NCI-H460 (cell line): ENCODE data around the gene GSTA3. TPM values are rescaled to one million over a fixed set of nuclear protein-coding genes. Genes with fewer than 3 reads are reported as not detected.
"Not testable (repeated sequence)": the region's sequence is repeated elsewhere in the genome, so short reads cannot be mapped to it uniquely, and the experiment has no call there.

ENCODE experiments used
- DNase-seq: peaks from one replicate; pipeline ENCODE4 v3.0.0-alpha.2; 2016; ENCODE audit warnings: low read depth; ENCODE audit errors: extremely low read depth
- total RNA-seq: library from RNA; depleted of rRNA; stranded (reverse); fragments of >200 nt; shearing (Covaris generic); gene quantifications from 2 replicates; pipeline ENCODE4 v1.2.3, GENCODE V29; 2014; rRNA removed

The GSTA3 gene
- total RNA-seq, 1 experiment from 2014 or later: not detected

DNA sequence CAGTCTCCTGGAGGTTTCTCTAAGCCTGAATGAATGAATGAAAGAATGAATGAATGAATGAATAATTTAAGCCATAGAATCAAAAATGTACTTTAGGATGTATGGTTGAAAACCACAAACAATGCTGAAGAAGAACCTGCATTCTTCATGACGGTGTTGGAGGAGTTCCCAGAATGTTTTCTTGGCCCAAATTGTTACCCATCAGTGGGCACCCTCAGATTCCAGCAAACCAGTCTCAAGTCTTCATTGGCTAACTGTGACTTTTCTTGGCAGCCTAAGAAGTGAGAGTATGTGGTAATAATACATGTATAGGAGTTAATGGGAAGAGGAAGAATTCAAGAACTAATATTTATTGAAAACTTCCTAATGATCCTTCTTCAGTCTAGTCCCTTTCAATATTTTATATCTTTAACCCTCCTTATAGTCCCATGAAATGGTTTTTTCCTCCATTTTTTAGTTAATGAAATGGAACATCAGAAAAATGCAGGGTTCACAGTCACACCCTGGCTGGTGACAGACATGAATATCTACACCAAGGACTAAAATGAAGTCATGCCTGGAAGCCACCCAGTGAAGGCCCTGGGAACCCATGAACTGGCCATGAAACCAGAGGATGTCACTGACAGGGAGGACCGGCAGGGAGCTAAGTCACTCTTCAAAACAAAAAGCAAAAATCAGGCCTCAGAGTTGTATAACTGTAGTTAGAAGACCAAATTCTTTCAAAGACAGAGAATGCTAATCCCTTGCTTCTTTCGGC, 39.0 kb downstream of the GSTA3 start:
- DNase-seq: not testable (repeated sequence)

- DNase-seq: not testable (repeated sequence)
Measured at GRCh38 chr6:52868899-52869298, 40.6 kb downstream of the GSTA3 start.

GRCh38 chr6:52868240-52868639, 41.3 kb downstream of the GSTA3 start:
- DNase-seq: no peak

- not testable (repeated sequence) for DNase-seq
Measured at GRCh38 chr6:52861151-52861550, 48.3 kb downstream of the GSTA3 start.

- no peak for DNase-seq
Measured at GRCh38 chr6:52858416-52858815, 51.1 kb downstream of the GSTA3 start.

DNA sequence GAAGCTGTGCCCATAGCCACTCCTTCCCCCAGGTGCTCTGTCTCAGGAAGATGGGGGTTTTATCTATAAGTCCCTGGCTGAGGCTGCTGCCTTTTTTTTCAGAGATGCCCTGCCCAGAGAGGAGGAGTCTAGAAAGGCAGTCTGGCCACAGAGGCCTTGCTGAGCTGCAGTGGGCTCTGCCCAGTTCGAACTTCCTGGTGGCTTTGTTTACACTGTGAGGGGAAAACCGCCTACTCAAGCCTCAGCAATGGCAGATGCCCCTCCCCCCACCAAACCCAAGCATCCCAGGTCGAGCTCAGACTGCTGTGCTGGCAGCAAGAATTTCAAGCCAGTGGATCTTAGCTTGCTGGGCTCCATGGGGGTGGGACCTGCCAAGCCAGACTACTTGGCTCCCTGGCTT, 53.4 kb downstream of the GSTA3 start:
- not testable (repeated sequence) for DNase-seq

DNA sequence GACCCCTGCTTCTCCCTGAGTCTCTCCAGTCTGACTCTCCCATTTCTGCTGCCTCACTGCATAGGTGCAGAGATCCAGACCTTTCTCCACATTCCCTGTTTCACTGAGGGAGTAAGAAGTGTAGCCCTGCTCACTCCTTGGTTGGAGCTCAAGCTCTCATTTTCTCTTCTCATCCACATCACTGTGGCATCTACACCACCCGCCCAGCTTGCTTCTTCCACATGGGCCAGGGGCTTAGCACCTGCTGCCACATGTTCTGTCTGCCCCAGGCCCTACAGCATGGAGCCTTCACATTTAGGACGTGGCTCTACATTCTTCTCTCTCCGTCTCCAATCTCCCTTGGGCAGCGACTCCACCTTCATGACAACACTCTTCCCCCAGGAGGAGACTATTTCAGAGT, 60.4 kb downstream of the GSTA3 start:
- DNase-seq: no peak

Other genes with a start within 250 kb of the GSTA3 start
- 14.4 and 18.6 TPM in 2 replicates for gene TMEM14A, start 238.6 kb downstream of the GSTA3 start, total RNA-seq
- not detected in 2 replicates for gene GSTA2, start 146.2 kb downstream of the GSTA3 start, total RNA-seq
- not detected in 2 replicates for gene GSTA1, start 105.9 kb downstream of the GSTA3 start, total RNA-seq
- gene GSTA5, start 68.9 kb downstream of the GSTA3 start, total RNA-seq: not detected in 2 replicates
- gene GSTA4, start 85.6 kb upstream of the GSTA3 start, total RNA-seq: 8.1 and 8.3 TPM in 2 replicates
- 9.2 and 10.7 TPM in 2 replicates for gene CILK1, start 152.1 kb upstream of the GSTA3 start, total RNA-seq
- 42.9 and 43.9 TPM in 2 replicates for gene FBXO9, start 155.7 kb upstream of the GSTA3 start, total RNA-seq
- gene GCM1, start 239.1 kb upstream of the GSTA3 start, total RNA-seq: 0.02 TPM in 1 of 2 replicates, not detected in the other